OCI-LY3 (cell line): ENCODE measurements around the gene PTPRD.

Source experiments
- CTCF ChIP-seq: fragments of 200-600, 300-600 bp; sonication (generic); IDR thresholded peaks from 2 replicates; pipeline ENCODE4 v1.5.1; 2014; ENCODE audit warnings: antibody characterized with exemption, low read length, low read depth
- EZH2phosphoT487 ChIP-seq: fragments of 200-600 bp; shearing (Covaris generic); IDR thresholded peaks from 2 replicates; pipeline ENCODE4 v1.6.1; 2018; ENCODE audit warnings: antibody characterized with exemption, mixed run types, low read depth

- TF ChIP-seq CTCF (no peak), EZH2phosphoT487 (no peak)
Measured at GRCh38 chr9:9905736-9906135, 707.1 kb downstream of the PTPRD start.
